SK-N-SH (cell line): Measurements from ENCODE around the gene PDLIM5. TPM values are rescaled to one million over a fixed set of nuclear protein-coding genes. Genes with fewer than 3 reads are reported as not detected.

ENCODE experiments used
- CTCF ChIA-PET: fragments of 300-600, 350-600 bp; formaldehyde crosslinking; extraction: SDS; loops from one replicate; lab custom pipeline; 2021; lab: Yijun Ruan, JAX
- POLR2A ChIA-PET: fragments of 350-600 bp; sonication (Branson Sonifier 250); formaldehyde crosslinking; extraction: SDS; loops from one replicate; lab custom pipeline; 2020; ENCODE audit warnings: antibody characterized with exemption, inconsistent platforms; lab: Yijun Ruan, JAX
- DNase-seq: peaks from one replicate; pipeline ENCODE4 v3.0.0; 2012
- H2AFZ ChIP-seq: fragments of 200-600 bp; sonication (generic); 2 replicates; pipeline ENCODE4 v1.8.1; 2016; ENCODE audit warnings: antibody characterized with exemption, mild to moderate bottlenecking, low read depth
- H3F3A ChIP-seq: fragments of 200-600 bp; sonication (generic); replicated peaks from 2 replicates; pipeline ENCODE3; 2016; ENCODE audit warnings: antibody characterized with exemption, mild to moderate bottlenecking; ENCODE audit not compliant: insufficient read depth
- H3K27ac ChIP-seq, 2 experiments: fragments of 200-500 bp in 1 of 2; fragments of 200-600 bp in 1 of 2; sonication (Bioruptor generic) in 1 of 2; sonication (generic), shearing (Covaris generic) in 1 of 2; 2 replicates each; pipeline versions ENCODE4 v1.5.1 to v1.6.1; 2014 to 2016; ENCODE audit warnings: low read depth in 2 of 2, inconsistent platforms in 1 of 2, low read length in 1 of 2, mild to moderate bottlenecking in 1 of 2, mixed read lengths in 1 of 2
- H3K27me3 ChIP-seq: fragments of 200-600 bp; sonication (generic), shearing (Covaris generic); 2 replicates; pipeline ENCODE4 v1.6.1; 2016; ENCODE audit warnings: mixed run types; ENCODE audit not compliant: insufficient read depth
- H3K36me3 ChIP-seq, 2 experiments: fragments of 200-500 bp in 1 of 2; fragments of 200-600 bp in 1 of 2; sonication (Bioruptor generic) in 1 of 2; sonication (generic) in 1 of 2; replicated peaks in 1 of 2; 2 replicates each; pipeline versions ENCODE3 to v1.5.1; 2014 to 2016; ENCODE audit warnings: low read length in 1 of 2, mild to moderate bottlenecking in 1 of 2; ENCODE audit not compliant: insufficient read depth in 2 of 2, control insufficient read depth in 1 of 2
- H3K4me1 ChIP-seq, 2 experiments: fragments of 200-500 bp in 1 of 2; fragments of 200-600 bp in 1 of 2; sonication (Bioruptor generic) in 1 of 2; sonication (generic), shearing (Covaris generic) in 1 of 2; 2 replicates each; pipeline versions ENCODE4 v1.5.1 to v1.6.1; 2014 to 2016; ENCODE audit warnings: low read depth in 1 of 2, low read length in 1 of 2, mixed run types in 1 of 2; ENCODE audit not compliant: insufficient read depth in 2 of 2, control insufficient read depth in 1 of 2
- H3K4me2 ChIP-seq: fragments of 200-600 bp; sonication (generic), shearing (Covaris generic); 2 replicates; pipeline ENCODE4 v1.6.1; 2017; ENCODE audit warnings: mixed run types
- H3K4me3 ChIP-seq, 2 experiments: fragments of 200-500 bp in 1 of 2; fragments of 200-600 bp in 1 of 2; sonication (Bioruptor generic) in 1 of 2; sonication (generic), shearing (Covaris generic) in 1 of 2; 2 replicates each; pipeline versions ENCODE4 v1.5.1 to v1.8.1; 2014 to 2016; ENCODE audit warnings: low read depth in 2 of 2, inconsistent platforms in 1 of 2, low read length in 1 of 2, mild to moderate bottlenecking in 1 of 2, mixed read lengths in 1 of 2, moderate library complexity in 1 of 2
- H3K79me2 ChIP-seq: fragments of 200-600 bp; sonication (generic); 2 replicates; pipeline ENCODE4 v1.8.1; 2017; ENCODE audit warnings: mild to moderate bottlenecking; ENCODE audit not compliant: insufficient read depth
- H3K9ac ChIP-seq: fragments of 200-600 bp; sonication (generic); 2 replicates; pipeline ENCODE4 v1.6.1; 2017; ENCODE audit warnings: mixed run types
- H3K9me2 ChIP-seq: fragments of 200-600 bp; sonication (generic); 2 replicates; pipeline ENCODE4 v1.6.1; 2017; ENCODE audit warnings: mixed run types
- H3K9me3 ChIP-seq: fragments of 200-600 bp; sonication (generic); 2 replicates; pipeline ENCODE4 v1.6.1; 2017; ENCODE audit warnings: mixed run types, mild to moderate bottlenecking, moderate library complexity
- H4K20me1 ChIP-seq: fragments of 200-600 bp; sonication (generic); 2 replicates; pipeline ENCODE4 v1.6.1; 2017; ENCODE audit warnings: mild to moderate bottlenecking, mixed run types; ENCODE audit not compliant: insufficient read depth
- CHD2 ChIP-seq: fragments of 150-350 bp; IDR thresholded peaks from 2 replicates; pipeline ENCODE4 v1.6.1; 2018; ENCODE audit warnings: low read length; ENCODE audit not compliant: partially characterized antibody
- ELF1 ChIP-seq: IDR thresholded peaks from 2 replicates; pipeline ENCODE4 v1.4.0; 2012
- EP300 ChIP-seq, 2 experiments: IDR thresholded peaks; 2 replicates each; pipeline versions ENCODE4 v1.4.0 to v1.6.1; 2012; ENCODE audit warnings: borderline replicate concordance in 1 of 2, low read depth in 1 of 2, low read length in 1 of 2
- GABPA ChIP-seq: IDR thresholded peaks from 2 replicates; pipeline ENCODE4 v1.4.0; 2012; ENCODE audit warnings: low read depth, mild to moderate bottlenecking
- GATA2 ChIP-seq: sonication (generic); formaldehyde crosslinking; IDR thresholded peaks from 2 replicates; pipeline ENCODE4 v1.5.0; 2020; ENCODE audit warnings: mild to moderate bottlenecking, missing genetic modification reagents
- IRF3 ChIP-seq: fragments of 150-350 bp; IDR thresholded peaks from 2 replicates; pipeline ENCODE4 v1.6.1; 2016; ENCODE audit warnings: mild to moderate bottlenecking, low read depth, low read length
- MEF2A ChIP-seq: IDR thresholded peaks from 2 replicates; pipeline ENCODE4 v1.4.0; 2012; ENCODE audit warnings: low read depth, borderline replicate concordance
- MXI1 ChIP-seq: IDR thresholded peaks from 2 replicates; pipeline ENCODE4 v1.6.1; 2012; ENCODE audit warnings: mild to moderate bottlenecking, low read depth, low read length, improper control_type of control experiment
- NRF1 ChIP-seq: IDR thresholded peaks from 2 replicates; pipeline ENCODE4 v1.6.1; 2012; ENCODE audit warnings: low read depth, mild to moderate bottlenecking, low read length
- POLR2AphosphoS5 ChIP-seq: IDR thresholded peaks from 2 replicates; pipeline ENCODE4 v1.6.1; 2012; ENCODE audit warnings: low read depth, low read length
- RAD21 ChIP-seq: IDR thresholded peaks from 2 replicates; pipeline ENCODE4 v1.6.1; 2012; ENCODE audit warnings: mild to moderate bottlenecking, low read length
- RFX5 ChIP-seq: IDR thresholded peaks from 2 replicates; pipeline ENCODE4 v1.6.1; 2012; ENCODE audit warnings: mild to moderate bottlenecking, improper control_type of control experiment, low read length
- SMC3 ChIP-seq: IDR thresholded peaks from 2 replicates; pipeline ENCODE4 v1.6.1; 2012; ENCODE audit warnings: low read depth, low read length, improper control_type of control experiment
- TAF1 ChIP-seq: IDR thresholded peaks from 2 replicates; pipeline ENCODE4 v1.6.1; 2012; ENCODE audit warnings: low read depth, mild to moderate bottlenecking, low read length, moderate library complexity, borderline replicate concordance
- TEAD4 ChIP-seq: IDR thresholded peaks from 2 replicates; pipeline ENCODE4 v1.4.0; 2012; ENCODE audit warnings: mild to moderate bottlenecking, borderline replicate concordance; ENCODE audit not compliant: insufficient read depth
- YY1 ChIP-seq: IDR thresholded peaks from 2 replicates; pipeline ENCODE4 v1.4.0; 2012; ENCODE audit warnings: low read depth, mild to moderate bottlenecking
- WGBS: methylation state at CpG from one replicate; pipeline ENCODE4 v1.1.6; 2017; ENCODE audit warnings: low lambda C conversion rate; 5-methylcytosine and 5-hydroxymethylcytosine counted together
- polyA plus RNA-seq, 3 experiments: library from polyadenylated mRNA; depleted of rRNA; stranded (reverse); fragments of >200 nt; gene quantifications; 2 replicates each; pipeline ENCODE4 v1.2.3, GENCODE V29; 2012
- TF ChIP-seq, protein P1 (sequence below): IDR thresholded peaks from 2 replicates; pipeline ENCODE4; 2012

Gene PDLIM5
- polyA plus RNA-seq, 1 of the 3 experiments (the other 2 are of a cell fraction) = 36.7 TPM

GRCh38 chr4:94571715-94572114 is 120.0 kb downstream of the PDLIM5 start:
- no peak overlapping the region for H3K27ac ChIP-seq
- H3K9me2 ChIP-seq = no peaks in the 10 kb centered on the region
- peaks cover 83% of the 10 kb centered on the region for H3K79me2 ChIP-seq
- H3K4me2 ChIP-seq = no peak overlapping the region
- no peak overlapping the region for H2AFZ ChIP-seq
- H3F3A ChIP-seq = peaks cover 21% of the 10 kb centered on the region
- DNase-seq = no peak
- POLR2A ChIA-PET = no interaction called here
- CTCF ChIA-PET = interaction anchor here (1.1 kb wide), 1 partner anchor 165 kb away, joined by 4 read pairs; no protein-coding TSS in a partner anchor
- H3K9me3 ChIP-seq = no peaks in the 10 kb centered on the region
- H3K27me3 ChIP-seq = no peaks in the 10 kb centered on the region
- no peak overlapping the region for H3K4me3 ChIP-seq
- WGBS = 79% methylated on average over 2 of the region's 2 CpGs
- H3K4me1 ChIP-seq = peaks cover 3 to 33% of the 10 kb centered on the region in 2 experiments; a peak in 3 of 4 replicates
- peaks cover 0 to 14% of the 10 kb centered on the region in 2 experiments for H3K36me3 ChIP-seq
- H4K20me1 ChIP-seq = no peaks in the 10 kb centered on the region
- no peak overlapping the region for H3K9ac ChIP-seq
- no peak for TF ChIP-seq MEF2A
- no peak for TF ChIP-seq TAF1
- TF ChIP-seq GATA2 (CRISPR knock-in tag) = no peak
- TF ChIP-seq, protein P1, sequence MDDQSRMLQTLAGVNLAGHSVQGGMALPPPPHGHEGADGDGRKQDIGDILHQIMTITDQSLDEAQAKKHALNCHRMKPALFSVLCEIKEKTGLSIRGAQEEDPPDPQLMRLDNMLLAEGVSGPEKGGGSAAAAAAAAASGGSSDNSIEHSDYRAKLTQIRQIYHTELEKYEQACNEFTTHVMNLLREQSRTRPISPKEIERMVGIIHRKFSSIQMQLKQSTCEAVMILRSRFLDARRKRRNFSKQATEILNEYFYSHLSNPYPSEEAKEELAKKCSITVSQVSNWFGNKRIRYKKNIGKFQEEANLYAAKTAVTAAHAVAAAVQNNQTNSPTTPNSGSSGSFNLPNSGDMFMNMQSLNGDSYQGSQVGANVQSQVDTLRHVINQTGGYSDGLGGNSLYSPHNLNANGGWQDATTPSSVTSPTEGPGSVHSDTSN = no peak
- TF ChIP-seq GABPA = no peak
- TF ChIP-seq POLR2AphosphoS5 = no peak
- TF ChIP-seq IRF3 = no peak
- no peak for TF ChIP-seq CHD2
- no peak for TF ChIP-seq TEAD4
- no peak for TF ChIP-seq RAD21
- TF ChIP-seq ELF1 = no peak
- no peak for TF ChIP-seq YY1
- no peak for TF ChIP-seq SMC3
- no peak for TF ChIP-seq MXI1
- TF ChIP-seq NRF1 = no peak
- no peak for TF ChIP-seq EP300 (IDR thresholded peaks at IDR 0.05; ENCODE audit: borderline replicate concordance in 1 of 2, low read depth in 1 of 2, low read length in 1 of 2)

DNA sequence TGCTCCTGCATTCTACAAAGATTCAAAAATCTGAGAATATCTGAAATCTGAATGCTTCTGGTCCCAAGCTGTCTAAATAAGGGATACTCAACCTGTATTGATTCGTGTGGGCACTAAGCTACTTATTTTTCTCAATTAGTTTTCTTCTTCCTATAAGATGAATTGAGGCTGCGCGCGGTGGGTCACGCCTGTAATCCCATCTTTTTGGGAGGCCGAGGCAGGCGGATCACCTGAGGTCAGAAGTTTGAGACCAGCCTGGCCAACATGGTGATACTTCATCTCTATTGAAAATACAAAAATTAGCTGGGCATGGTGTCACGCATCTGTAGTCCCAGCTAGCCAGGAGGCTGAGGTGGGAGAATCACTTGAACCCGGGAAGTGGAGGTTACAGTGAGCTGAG is 122.3 kb downstream of the PDLIM5 start:
- Histone ChIP-seq H3K9me2 (no peaks in the 10 kb centered on the region), H4K20me1 (no peaks in the 10 kb centered on the region), H2AFZ (no peak overlapping the region), H3K4me2 (no peak overlapping the region), H3K9ac (no peak overlapping the region), H3F3A (peaks cover 25% of the 10 kb centered on the region), H3K36me3 (peaks cover 0 to 15% of the 10 kb centered on the region in 2 experiments), H3K27me3 (no peaks in the 10 kb centered on the region), H3K27ac (peak overlapping the region in 1 of 2 experiments; percentile 77; a peak in 2 of 4 replicates), H3K4me1 (peaks cover 8 to 39% of the 10 kb centered on the region in 2 experiments; a peak in 3 of 4 replicates), H3K4me3 (no peak overlapping the region), H3K79me2 (peaks cover 75% of the 10 kb centered on the region), H3K9me3 (no peaks in the 10 kb centered on the region)
- POLR2A ChIA-PET = interaction anchor here (0.7 kb wide), 1 partner anchor 9 kb away, joined by 4 read pairs; no protein-coding TSS in a partner anchor
- 87% methylated on average over 9 of the region's 9 CpGs for WGBS
- TF ChIP-seq SMC3 (no peak), MXI1 (no peak), RFX5 (no peak)
- CTCF ChIA-PET = interaction anchor here (1.3 kb wide), 1 partner anchor 9 kb away, joined by 5 read pairs; no protein-coding TSS in a partner anchor
- DNase-seq = no peak
